ENCODE data around the gene ASPSCR1. TPM values are rescaled to one million over a fixed set of nuclear protein-coding genes. Genes with fewer than 3 reads are reported as not detected.

ASPSCR1 gene
- total and polyA plus RNA-seq, 2 of the 13 experiments (the other 11 are each of a cell fraction or from before 2014, with no cell fraction given) = 274 to 314 TPM

DNA sequence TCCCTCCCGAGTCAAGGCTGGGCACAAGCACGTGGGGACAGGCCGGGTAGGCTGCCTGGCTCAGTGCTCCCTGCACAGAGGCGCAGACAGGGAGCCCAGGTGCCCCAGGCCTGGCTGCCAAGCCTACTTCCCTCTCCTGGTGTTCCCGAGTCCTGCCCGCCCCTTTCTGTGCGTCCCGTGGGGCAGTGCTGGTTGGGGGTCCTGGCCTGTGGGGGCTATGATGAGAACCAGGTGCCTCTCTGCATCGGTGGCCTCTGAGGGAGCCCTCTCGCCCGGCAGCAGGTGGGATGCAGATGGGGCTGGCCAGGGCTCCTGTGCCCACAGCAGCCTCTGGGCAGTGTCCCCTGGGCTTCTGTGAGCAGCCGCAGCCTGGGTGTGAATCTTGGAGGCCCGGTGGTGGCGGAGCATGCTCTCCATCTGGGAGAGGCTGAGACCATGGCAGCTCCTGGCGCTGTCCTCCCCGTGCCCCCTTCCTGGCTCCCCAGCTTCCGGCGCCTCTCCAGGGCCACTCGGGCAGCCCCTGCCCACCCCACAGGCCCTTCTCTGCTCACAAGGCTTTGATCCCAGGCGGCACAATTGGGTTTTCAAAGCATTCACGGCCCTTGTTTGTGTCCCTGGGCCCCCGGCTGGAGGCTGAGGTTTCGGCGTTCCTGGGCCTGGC is 38.0 kb downstream of the ASPSCR1 start (continued):
- TF ChIP-seq AGO1 (IDR thresholded peaks at IDR 0.05; ENCODE audit: low read depth, low read length, poor library complexity, severe bottlenecking) (peak; percentile 46), HMG20A (CRISPR knock-in tag; IDR thresholded peaks at IDR 0.05; ENCODE audit: borderline replicate concordance) (0 out of 2 replicates have a peak, but pooled peaks have one; percentile 12), CBFB (CRISPR knock-in tag; IDR thresholded peaks at IDR 0.05) (no peak), SNAPC4 (CRISPR knock-in tag; IDR thresholded peaks at IDR 0.05) (no peak), SCMH1 (CRISPR knock-in tag; IDR thresholded peaks at IDR 0.05; ENCODE audit: borderline replicate concordance) (no peak), HCFC1 (IDR thresholded peaks at IDR 0.05; ENCODE audit: low read depth, low read length) (no peak), HOXA3 (CRISPR knock-in tag; IDR thresholded peaks at IDR 0.05) (peak; percentile 73; the same call in 1 of the 2 replicates), ZNF431 (CRISPR knock-in tag; IDR thresholded peaks at IDR 0.05; ENCODE audit: borderline replicate concordance, low read depth) (no peak), POLR2G (IDR thresholded peaks at IDR 0.05; ENCODE audit: low read depth, low read length) (peak; percentile 16), ARHGAP35 (CRISPR knock-in tag; IDR thresholded peaks at IDR 0.05; ENCODE audit: borderline replicate concordance) (no peak), ZNF264 (CRISPR knock-in tag; IDR thresholded peaks at IDR 0.05) (no peak), ZNF710 (CRISPR knock-in tag; IDR thresholded peaks at IDR 0.05; ENCODE audit: borderline replicate concordance) (no peak), ZKSCAN5 (CRISPR knock-in tag; IDR thresholded peaks at IDR 0.05) (no peak), ATAD3A (CRISPR knock-in tag; IDR thresholded peaks at IDR 0.05) (no peak), ZSCAN22 (CRISPR knock-in tag; IDR thresholded peaks at IDR 0.05) (no peak), ZNF430 (CRISPR knock-in tag; IDR thresholded peaks at IDR 0.05) (no peak), ZNF720 (CRISPR knock-in tag; IDR thresholded peaks at IDR 0.05) (no peak), ZNF354B (CRISPR knock-in tag; IDR thresholded peaks at IDR 0.05) (no peak), ZNF451 (CRISPR knock-in tag; IDR thresholded peaks at IDR 0.05) (peak; percentile 25; the same call in 1 of the 2 replicates)
- TF ChIP-seq, protein P1, sequence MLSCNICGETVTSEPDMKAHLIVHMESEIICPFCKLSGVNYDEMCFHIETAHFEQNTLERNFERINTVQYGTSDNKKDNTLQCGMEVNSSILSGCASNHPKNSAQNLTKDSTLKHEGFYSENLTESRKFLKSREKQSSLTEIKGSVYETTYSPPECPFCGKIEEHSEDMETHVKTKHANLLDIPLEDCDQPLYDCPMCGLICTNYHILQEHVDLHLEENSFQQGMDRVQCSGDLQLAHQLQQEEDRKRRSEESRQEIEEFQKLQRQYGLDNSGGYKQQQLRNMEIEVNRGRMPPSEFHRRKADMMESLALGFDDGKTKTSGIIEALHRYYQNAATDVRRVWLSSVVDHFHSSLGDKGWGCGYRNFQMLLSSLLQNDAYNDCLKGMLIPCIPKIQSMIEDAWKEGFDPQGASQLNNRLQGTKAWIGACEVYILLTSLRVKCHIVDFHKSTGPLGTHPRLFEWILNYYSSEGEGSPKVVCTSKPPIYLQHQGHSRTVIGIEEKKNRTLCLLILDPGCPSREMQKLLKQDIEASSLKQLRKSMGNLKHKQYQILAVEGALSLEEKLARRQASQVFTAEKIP (CRISPR knock-in tag; IDR thresholded peaks at IDR 0.05; ENCODE audit: borderline replicate concordance) = no peak
